UCSD-AML1 (cell line): ENCODE measurements around the gene ZCCHC14.
"Not testable (repeated sequence)": the region's sequence is repeated elsewhere in the genome, so short reads cannot be mapped to it uniquely, and the experiment has no call there.

Experiments
- DNase-seq: peaks from one replicate; lab custom pipeline; 2025; ENCODE audit not compliant: unreplicated experiment; lab: John Stamatoyannopoulos, UW

The ZCCHC14 gene

GRCh38 chr16:87525352-87525751 lies 32.5 kb upstream of the ZCCHC14 start:
- no peak for DNase-seq

- no peak for DNase-seq
Observed at GRCh38 chr16:87524407-87524806, 31.6 kb upstream of the ZCCHC14 start.

GRCh38 chr16:87523605-87524004 lies 30.8 kb upstream of the ZCCHC14 start:
- DNase-seq, result not testable (repeated sequence)

GRCh38 chr16:87521764-87522163 lies 28.9 kb upstream of the ZCCHC14 start:
- not testable (repeated sequence) for DNase-seq

GRCh38 chr16:87519170-87519569 lies 26.3 kb upstream of the ZCCHC14 start:
- not testable (repeated sequence) for DNase-seq

- not testable (repeated sequence) for DNase-seq
Observed at GRCh38 chr16:87518430-87519051, 25.7 kb upstream of the ZCCHC14 start.

GRCh38 chr16:87517610-87518429 lies 25.0 kb upstream of the ZCCHC14 start:
- peak; percentile 30 for DNase-seq

- DNase-seq, result no peak
Observed at GRCh38 chr16:87516361-87516760, 23.5 kb upstream of the ZCCHC14 start.

GRCh38 chr16:87515475-87516330 lies 22.9 kb upstream of the ZCCHC14 start:
- DNase-seq, result no peak

GRCh38 chr16:87509778-87510177 lies 17.0 kb upstream of the ZCCHC14 start:
- DNase-seq, result not testable (repeated sequence)

GRCh38 chr16:87507351-87508069 lies 14.7 kb upstream of the ZCCHC14 start:
- peak; percentile 56 for DNase-seq

GRCh38 chr16:87506423-87507350 lies 13.9 kb upstream of the ZCCHC14 start:
- no peak for DNase-seq

GRCh38 chr16:87505834-87506233 lies 13.0 kb upstream of the ZCCHC14 start:
- DNase-seq, result no peak

- DNase-seq, result not testable (repeated sequence)
Observed at GRCh38 chr16:87503232-87503937, 10.6 kb upstream of the ZCCHC14 start.

GRCh38 chr16:87502308-87502969 lies 9.6 kb upstream of the ZCCHC14 start:
- DNase-seq, result no peak

GRCh38 chr16:87501117-87501516 lies 8.3 kb upstream of the ZCCHC14 start:
- no peak for DNase-seq

- no peak for DNase-seq
Observed at GRCh38 chr16:87499189-87499486, 6.3 kb upstream of the ZCCHC14 start.

GRCh38 chr16:87498324-87499188 lies 5.7 kb upstream of the ZCCHC14 start:
- DNase-seq, result no peak
